ENCODE data around the gene RHOT2.
A peak's percentile ranks its signal among the peaks of the same experiment; 100 is the strongest.
"Not testable (repeated sequence)": the region's sequence is repeated elsewhere in the genome, so short reads cannot be mapped to it uniquely, and the experiment has no call there.

Gene RHOT2

GRCh38 chr16:691242-691641, 23.3 kb downstream of the RHOT2 start:
- not testable (repeated sequence) for H3K9me3 ChIP-seq (ENCODE audit: low read length); H3K4me3 ChIP-seq (ENCODE audit: low read length); H3K4me1 ChIP-seq (ENCODE audit: insufficient read depth, low read length); H3K27me3 ChIP-seq (ENCODE audit: insufficient read depth, low read length); H2AFZ ChIP-seq (ENCODE audit: low read depth, low read length)
- H3K36me3 ChIP-seq (ENCODE audit: insufficient read depth, low read length): peaks cover 18% of the 10 kb centered on the region

- H3K36me3 ChIP-seq (ENCODE audit: insufficient read depth, low read length): peaks cover 8% of the 10 kb centered on the region
- peaks cover 7% of the 10 kb centered on the region for H3K4me1 ChIP-seq (ENCODE audit: insufficient read depth, low read length)
- no peaks in the 10 kb centered on the region for H3K27me3 ChIP-seq (ENCODE audit: insufficient read depth, low read length)
- no peak overlapping the region for H2AFZ ChIP-seq (ENCODE audit: low read depth, low read length)
- H3K9me3 ChIP-seq (ENCODE audit: low read length): no peaks in the 10 kb centered on the region
- H3K4me3 ChIP-seq (ENCODE audit: low read length): no peak overlapping the region
These were observed 24.6 kb downstream of the RHOT2 start for GRCh38 chr16:692356-693108.

GRCh38 chr16:693364-693763, 25.4 kb downstream of the RHOT2 start:
- Histone ChIP-seq H3K27me3 (ENCODE audit: insufficient read depth, low read length) (no peaks in the 10 kb centered on the region), H3K4me3 (ENCODE audit: low read length) (no peak overlapping the region), H3K36me3 (ENCODE audit: insufficient read depth, low read length) (peaks cover 3% of the 10 kb centered on the region), H3K9me3 (ENCODE audit: low read length) (no peaks in the 10 kb centered on the region), H2AFZ (ENCODE audit: low read depth, low read length) (no peak overlapping the region), H3K4me1 (ENCODE audit: insufficient read depth, low read length) (peaks cover 7% of the 10 kb centered on the region)

GRCh38 chr16:693766-694165, 25.8 kb downstream of the RHOT2 start:
- Histone ChIP-seq H2AFZ (ENCODE audit: low read depth, low read length) (no peak overlapping the region), H3K4me1 (ENCODE audit: insufficient read depth, low read length) (peaks cover 7% of the 10 kb centered on the region), H3K36me3 (ENCODE audit: insufficient read depth, low read length) (peaks cover 3% of the 10 kb centered on the region), H3K27me3 (ENCODE audit: insufficient read depth, low read length) (no peaks in the 10 kb centered on the region), H3K9me3 (ENCODE audit: low read length) (no peaks in the 10 kb centered on the region), H3K4me3 (ENCODE audit: low read length) (no peak overlapping the region)

- no peak overlapping the region for H2AFZ ChIP-seq (ENCODE audit: low read depth, low read length)
- no peak overlapping the region for H3K4me3 ChIP-seq (ENCODE audit: low read length)
- H3K36me3 ChIP-seq (ENCODE audit: insufficient read depth, low read length): peaks cover 3% of the 10 kb centered on the region
- no peaks in the 10 kb centered on the region for H3K9me3 ChIP-seq (ENCODE audit: low read length)
- H3K27me3 ChIP-seq (ENCODE audit: insufficient read depth, low read length): no peaks in the 10 kb centered on the region
- peaks cover 4% of the 10 kb centered on the region for H3K4me1 ChIP-seq (ENCODE audit: insufficient read depth, low read length)
These were observed 26.4 kb downstream of the RHOT2 start for GRCh38 chr16:694187-694862.

GRCh38 chr16:694863-695354, 27.0 kb downstream of the RHOT2 start:
- no peak overlapping the region for H3K4me3 ChIP-seq (ENCODE audit: low read length)
- no peaks in the 10 kb centered on the region for H3K27me3 ChIP-seq (ENCODE audit: insufficient read depth, low read length)

GRCh38 chr16:695355-696089, 27.6 kb downstream of the RHOT2 start:
- Histone ChIP-seq H3K4me3 (ENCODE audit: low read length) (no peak overlapping the region), H3K36me3 (ENCODE audit: insufficient read depth, low read length) (peaks cover 3% of the 10 kb centered on the region), H3K27me3 (ENCODE audit: insufficient read depth, low read length) (no peaks in the 10 kb centered on the region)

More at GRCh38 chr16:694863-695354, 27.0 kb downstream of the RHOT2 start:
- no peak overlapping the region for H2AFZ ChIP-seq (ENCODE audit: low read depth, low read length)
- H3K4me1 ChIP-seq (ENCODE audit: insufficient read depth, low read length): no peaks in the 10 kb centered on the region
- H3K9me3 ChIP-seq (ENCODE audit: low read length): no peaks in the 10 kb centered on the region
- H3K36me3 ChIP-seq (ENCODE audit: insufficient read depth, low read length): peaks cover 3% of the 10 kb centered on the region

GRCh38 chr16:698911-699671, 31.2 kb downstream of the RHOT2 start:
- peaks cover 15% of the 10 kb centered on the region for H3K4me1 ChIP-seq (ENCODE audit: insufficient read depth, low read length)
- no peak overlapping the region for H2AFZ ChIP-seq (ENCODE audit: low read depth, low read length)
- peaks cover 3% of the 10 kb centered on the region for H3K36me3 ChIP-seq (ENCODE audit: insufficient read depth, low read length)
- no peaks in the 10 kb centered on the region for H3K27me3 ChIP-seq (ENCODE audit: insufficient read depth, low read length)
- no peak overlapping the region for H3K4me3 ChIP-seq (ENCODE audit: low read length)
- H3K9me3 ChIP-seq (ENCODE audit: low read length): no peaks in the 10 kb centered on the region

More at GRCh38 chr16:695355-696089, 27.6 kb downstream of the RHOT2 start:
- Histone ChIP-seq H3K9me3 (ENCODE audit: low read length) (no peaks in the 10 kb centered on the region), H2AFZ (ENCODE audit: low read depth, low read length) (no peak overlapping the region), H3K4me1 (ENCODE audit: insufficient read depth, low read length) (peaks cover 2% of the 10 kb centered on the region)

- Histone ChIP-seq H2AFZ (ENCODE audit: low read depth, low read length) (no peak overlapping the region), H3K9me3 (ENCODE audit: low read length) (no peaks in the 10 kb centered on the region), H3K27me3 (ENCODE audit: insufficient read depth, low read length) (no peaks in the 10 kb centered on the region), H3K36me3 (ENCODE audit: insufficient read depth, low read length) (peaks cover 3% of the 10 kb centered on the region), H3K4me3 (ENCODE audit: low read length) (peak overlapping the region; percentile 4), H3K4me1 (ENCODE audit: insufficient read depth, low read length) (peaks cover 24% of the 10 kb centered on the region)
These were observed 33.0 kb downstream of the RHOT2 start for GRCh38 chr16:700684-701584.

- H3K9me3 ChIP-seq (ENCODE audit: low read length): no peaks in the 10 kb centered on the region
- H3K27me3 ChIP-seq (ENCODE audit: insufficient read depth, low read length): no peaks in the 10 kb centered on the region
- no peak overlapping the region for H3K4me3 ChIP-seq (ENCODE audit: low read length)
- H3K36me3 ChIP-seq (ENCODE audit: insufficient read depth, low read length): no peaks in the 10 kb centered on the region
- no peak overlapping the region for H2AFZ ChIP-seq (ENCODE audit: low read depth, low read length)
- peaks cover 36% of the 10 kb centered on the region for H3K4me1 ChIP-seq (ENCODE audit: insufficient read depth, low read length)
These were observed 34.4 kb downstream of the RHOT2 start for GRCh38 chr16:702341-702740.

- no peak overlapping the region for H3K4me3 ChIP-seq (ENCODE audit: low read length)
- H2AFZ ChIP-seq (ENCODE audit: low read depth, low read length): no peak overlapping the region
- H3K4me1 ChIP-seq (ENCODE audit: insufficient read depth, low read length): peaks cover 39% of the 10 kb centered on the region
- H3K27me3 ChIP-seq (ENCODE audit: insufficient read depth, low read length): no peaks in the 10 kb centered on the region
- no peaks in the 10 kb centered on the region for H3K36me3 ChIP-seq (ENCODE audit: insufficient read depth, low read length)
- H3K9me3 ChIP-seq (ENCODE audit: low read length): no peaks in the 10 kb centered on the region
These were observed 35.5 kb downstream of the RHOT2 start for GRCh38 chr16:703406-703805.

- no peaks in the 10 kb centered on the region for H3K36me3 ChIP-seq (ENCODE audit: insufficient read depth, low read length)
- no peaks in the 10 kb centered on the region for H3K27me3 ChIP-seq (ENCODE audit: insufficient read depth, low read length)
- H3K4me3 ChIP-seq (ENCODE audit: low read length): peak overlapping the region; percentile 59
These were observed 36.1 kb downstream of the RHOT2 start for GRCh38 chr16:704047-704446.

More at GRCh38 chr16:704047-704446, 36.1 kb downstream of the RHOT2 start:
- H3K4me1 ChIP-seq (ENCODE audit: insufficient read depth, low read length): peaks cover 46% of the 10 kb centered on the region
- no peaks in the 10 kb centered on the region for H3K9me3 ChIP-seq (ENCODE audit: low read length)
- no peak overlapping the region for H2AFZ ChIP-seq (ENCODE audit: low read depth, low read length)

Data from neuron (in vitro differentiated cells).